Measurements from ENCODE around the gene PPP2R2B.

PPP2R2B gene

DNA sequence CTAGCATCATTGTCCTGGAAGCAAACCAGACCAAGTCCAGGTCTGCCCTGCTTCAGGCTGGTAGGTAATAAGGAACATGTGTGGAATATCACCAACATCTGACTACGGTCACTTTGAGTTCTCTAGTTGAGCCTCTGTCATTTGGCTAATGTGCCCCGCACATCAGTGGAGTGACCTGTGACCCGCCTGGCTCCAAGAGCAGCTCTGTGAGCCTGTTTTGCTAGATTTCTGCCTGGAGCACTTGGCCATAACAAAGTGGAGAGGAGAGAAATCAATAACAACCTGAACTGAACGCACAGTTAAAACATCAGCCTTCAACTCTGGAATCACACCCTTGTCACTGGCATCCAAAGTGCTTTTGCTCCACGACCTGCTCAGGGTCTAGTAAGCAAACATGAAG is 115.7 kb downstream of the PPP2R2B start:
- no peaks in the 10 kb centered on the region for H3K36me3 Mint-ChIP-seq (ENCODE audit: low read depth)
- no peak overlapping the region for H3K4me3 Mint-ChIP-seq
- H3K4me1 Mint-ChIP-seq, result no peaks in the 10 kb centered on the region
- peaks cover 4% of the 10 kb centered on the region for H3K9me3 Mint-ChIP-seq
- TF ChIP-seq, protein P1, sequence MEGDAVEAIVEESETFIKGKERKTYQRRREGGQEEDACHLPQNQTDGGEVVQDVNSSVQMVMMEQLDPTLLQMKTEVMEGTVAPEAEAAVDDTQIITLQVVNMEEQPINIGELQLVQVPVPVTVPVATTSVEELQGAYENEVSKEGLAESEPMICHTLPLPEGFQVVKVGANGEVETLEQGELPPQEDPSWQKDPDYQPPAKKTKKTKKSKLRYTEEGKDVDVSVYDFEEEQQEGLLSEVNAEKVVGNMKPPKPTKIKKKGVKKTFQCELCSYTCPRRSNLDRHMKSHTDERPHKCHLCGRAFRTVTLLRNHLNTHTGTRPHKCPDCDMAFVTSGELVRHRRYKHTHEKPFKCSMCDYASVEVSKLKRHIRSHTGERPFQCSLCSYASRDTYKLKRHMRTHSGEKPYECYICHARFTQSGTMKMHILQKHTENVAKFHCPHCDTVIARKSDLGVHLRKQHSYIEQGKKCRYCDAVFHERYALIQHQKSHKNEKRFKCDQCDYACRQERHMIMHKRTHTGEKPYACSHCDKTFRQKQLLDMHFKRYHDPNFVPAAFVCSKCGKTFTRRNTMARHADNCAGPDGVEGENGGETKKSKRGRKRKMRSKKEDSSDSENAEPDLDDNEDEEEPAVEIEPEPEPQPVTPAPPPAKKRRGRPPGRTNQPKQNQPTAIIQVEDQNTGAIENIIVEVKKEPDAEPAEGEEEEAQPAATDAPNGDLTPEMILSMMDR (IDR thresholded peaks at IDR 0.05), result no peak
- H3K27ac Mint-ChIP-seq, result no peak overlapping the region
- H3K27me3 Mint-ChIP-seq (ENCODE audit: low read depth, poor library complexity), result no peaks in the 10 kb centered on the region
- no peak for DNase-seq

DNA sequence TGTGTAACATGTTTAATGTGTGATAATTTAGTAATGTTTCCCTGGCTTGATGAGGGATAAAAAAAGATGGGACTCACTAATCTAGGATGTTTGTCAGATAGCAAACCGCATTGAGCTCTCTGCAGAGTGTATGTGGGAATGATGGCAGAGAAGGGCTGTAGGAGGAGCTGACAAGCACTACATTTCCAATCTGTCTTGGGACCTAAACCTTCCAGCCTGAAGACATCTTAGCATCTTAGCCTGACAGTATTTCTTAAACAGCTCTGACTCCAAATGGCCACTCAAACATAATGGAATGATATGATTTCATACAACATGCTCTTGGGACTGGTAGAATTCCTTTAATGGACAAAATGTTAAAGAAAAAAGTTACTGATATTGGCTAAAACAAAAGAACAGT is 116.7 kb downstream of the PPP2R2B start:
- no peak overlapping the region for H3K27ac Mint-ChIP-seq
- peaks cover 4% of the 10 kb centered on the region for H3K9me3 Mint-ChIP-seq
- H3K4me3 Mint-ChIP-seq, result no peak overlapping the region
- H3K27me3 Mint-ChIP-seq (ENCODE audit: low read depth, poor library complexity), result no peaks in the 10 kb centered on the region
- no peaks in the 10 kb centered on the region for H3K36me3 Mint-ChIP-seq (ENCODE audit: low read depth)
- no peak for DNase-seq
- no peaks in the 10 kb centered on the region for H3K4me1 Mint-ChIP-seq
- TF ChIP-seq, protein P1 (IDR thresholded peaks at IDR 0.05), result no peak

GRCh38 chr5:146758938-146759337 is 119.6 kb downstream of the PPP2R2B start:
- H3K9me3 Mint-ChIP-seq, result peaks cover 4% of the 10 kb centered on the region
- TF ChIP-seq, protein P1 (IDR thresholded peaks at IDR 0.05), result no peak
- H3K36me3 Mint-ChIP-seq (ENCODE audit: low read depth), result no peaks in the 10 kb centered on the region
- H3K27ac Mint-ChIP-seq, result no peak overlapping the region
- no peak for DNase-seq
- no peaks in the 10 kb centered on the region for H3K27me3 Mint-ChIP-seq (ENCODE audit: low read depth, poor library complexity)
- H3K4me1 Mint-ChIP-seq, result no peaks in the 10 kb centered on the region
- no peak overlapping the region for H3K4me3 Mint-ChIP-seq

GRCh38 chr5:146758076-146758475 is 120.5 kb downstream of the PPP2R2B start:
- H3K4me3 Mint-ChIP-seq, result no peak overlapping the region

GRCh38 chr5:146756546-146756945 is 122.0 kb downstream of the PPP2R2B start:
- TF ChIP-seq, protein P1 (IDR thresholded peaks at IDR 0.05), result no peak
- H3K4me3 Mint-ChIP-seq, result no peak overlapping the region
- H3K27me3 Mint-ChIP-seq (ENCODE audit: low read depth, poor library complexity), result no peaks in the 10 kb centered on the region
- H3K4me1 Mint-ChIP-seq, result no peaks in the 10 kb centered on the region
- no peaks in the 10 kb centered on the region for H3K36me3 Mint-ChIP-seq (ENCODE audit: low read depth)
- no peak overlapping the region for H3K27ac Mint-ChIP-seq
- H3K9me3 Mint-ChIP-seq, result peaks cover 4% of the 10 kb centered on the region
- no peak for DNase-seq

More at GRCh38 chr5:146758076-146758475, 120.5 kb downstream of the PPP2R2B start:
- Mint-ChIP-seq H3K27ac (no peak overlapping the region), H3K4me1 (no peaks in the 10 kb centered on the region), H3K27me3 (ENCODE audit: low read depth, poor library complexity) (no peaks in the 10 kb centered on the region), H3K36me3 (ENCODE audit: low read depth) (no peaks in the 10 kb centered on the region), H3K9me3 (peaks cover 4% of the 10 kb centered on the region)
- no peak for DNase-seq
- TF ChIP-seq, protein P1 (IDR thresholded peaks at IDR 0.05), result no peak

DNA sequence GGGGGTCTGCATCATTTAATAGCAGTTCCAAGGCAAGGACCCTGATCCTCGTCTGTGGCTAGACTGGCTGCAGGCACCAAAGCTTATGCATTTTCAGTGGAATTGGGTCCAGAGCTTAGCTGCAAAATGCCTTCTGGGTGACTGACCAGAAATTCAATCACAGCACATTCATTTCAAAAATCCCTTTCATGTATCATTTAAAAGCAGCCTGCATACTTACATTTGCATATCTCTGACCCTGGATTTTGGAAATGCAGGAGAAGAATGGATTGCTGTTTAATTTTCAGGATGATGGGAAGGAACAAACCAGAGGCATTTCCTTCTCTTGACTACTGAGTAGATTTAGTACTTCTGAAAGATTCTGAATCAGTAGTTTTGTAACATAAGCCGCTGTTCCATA is 122.8 kb downstream of the PPP2R2B start:
- Mint-ChIP-seq H3K4me3 (no peak overlapping the region), H3K27me3 (ENCODE audit: low read depth, poor library complexity) (no peaks in the 10 kb centered on the region), H3K9me3 (peaks cover 4% of the 10 kb centered on the region), H3K27ac (no peak overlapping the region), H3K36me3 (ENCODE audit: low read depth) (no peaks in the 10 kb centered on the region), H3K4me1 (no peaks in the 10 kb centered on the region)
- TF ChIP-seq, protein P1 (IDR thresholded peaks at IDR 0.05), result no peak
- no peak for DNase-seq

Data from nephron progenitor cell (in vitro differentiated cells).